Hepatocyte (in vitro differentiated cells): ENCODE data around the gene UBE2S. TPM values are rescaled to one million over a fixed set of nuclear protein-coding genes. Genes with fewer than 3 reads are reported as not detected.

Experiments used
- DNase-seq: peaks from one replicate; pipeline ENCODE4 v3.0.0-alpha.2; 2016; ENCODE audit warnings: low spot score
- H2AFZ ChIP-seq: fragments of 200-600 bp; sonication (generic); 2 replicates; pipeline ENCODE4 v1.6.0; 2016; ENCODE audit warnings: antibody characterized with exemption, mild to moderate bottlenecking
- H3K27ac ChIP-seq: fragments of 200-600 bp; sonication (generic); 2 replicates; pipeline ENCODE4 v1.5.1; 2016; ENCODE audit warnings: mild to moderate bottlenecking
- H3K27me3 ChIP-seq: fragments of 200-600 bp; sonication (generic); 2 replicates; pipeline ENCODE4 v1.6.1; 2016
- H3K36me3 ChIP-seq: fragments of 200-600 bp; sonication (generic); replicated peaks from 2 replicates; pipeline ENCODE4 v1.5.1; 2016; ENCODE audit warnings: low read depth; ENCODE audit not compliant: insufficient read depth
- H3K4me1 ChIP-seq: fragments of 200-600 bp; sonication (generic); 2 replicates; pipeline ENCODE4 v1.5.1; 2016; ENCODE audit warnings: mild to moderate bottlenecking, moderate library complexity; ENCODE audit not compliant: insufficient read depth
- H3K4me2 ChIP-seq: fragments of 200-600 bp; sonication (generic); 2 replicates; pipeline ENCODE4 v1.6.0; 2016
- H3K4me3 ChIP-seq: fragments of 200-600 bp; sonication (generic); 2 replicates; pipeline ENCODE4 v1.5.1; 2016; ENCODE audit warnings: mild to moderate bottlenecking
- H3K79me2 ChIP-seq: fragments of 200-600 bp; sonication (generic); 2 replicates; pipeline ENCODE4 v1.6.0; 2017; ENCODE audit warnings: mild to moderate bottlenecking
- H3K9me2 ChIP-seq: fragments of 200-600 bp; sonication (generic); replicated peaks from 2 replicates; pipeline ENCODE4 v1.6.0; 2017; ENCODE audit warnings: mild to moderate bottlenecking; ENCODE audit not compliant: insufficient read depth
- H3K9me3 ChIP-seq: fragments of 200-600 bp; sonication (generic); 2 replicates; pipeline ENCODE4 v1.5.1; 2016; ENCODE audit warnings: low read depth, mild to moderate bottlenecking
- H4K20me1 ChIP-seq: fragments of 200-600 bp; sonication (generic); 2 replicates; pipeline ENCODE4 v1.6.0; 2016; ENCODE audit warnings: mild to moderate bottlenecking; ENCODE audit not compliant: insufficient read depth, poor library complexity, severe bottlenecking
- EZH2 ChIP-seq: fragments of 200-600 bp; sonication (generic); IDR thresholded peaks from 2 replicates; pipeline ENCODE4 v1.6.1; 2016; ENCODE audit warnings: antibody characterized with exemption, mild to moderate bottlenecking, borderline replicate concordance
- EZH2phosphoT487 ChIP-seq: fragments of 200-600 bp; sonication (generic); IDR thresholded peaks from one replicate; pipeline ENCODE4 v1.6.1; 2018; ENCODE audit warnings: antibody characterized with exemption, mild to moderate bottlenecking, low read depth, moderate library complexity; ENCODE audit not compliant: unreplicated experiment, severe bottlenecking
- WGBS: methylation state at CpG from one replicate; pipeline ENCODE4 v1.1.6; 2016; ENCODE audit warnings: low lambda C conversion rate; ENCODE audit errors: missing lambda C conversion rate; 5-methylcytosine and 5-hydroxymethylcytosine counted together
- polyA plus RNA-seq: library from polyadenylated mRNA; unstranded; fragments of >200 nt; fragmentation: Nextera tagmentation; extraction: Ambion mirVana; gene quantifications from 2 replicates; pipeline ENCODE4 v1.2.1, GENCODE V29; 2016
- total RNA-seq: library from RNA; depleted of rRNA; stranded (reverse); fragments of >200 nt; gene quantifications from 2 replicates; pipeline ENCODE4 v1.2.3, GENCODE V29; 2014
- TF ChIP-seq, protein P1 (sequence below): fragments of 200-600 bp; sonication (generic); IDR thresholded peaks from 2 replicates; pipeline ENCODE4 v1.5.1; 2016; ENCODE audit warnings: antibody characterized with exemption, mild to moderate bottlenecking; ENCODE audit not compliant: poor library complexity

UBE2S gene
- total and polyA plus RNA-seq, 2 experiments from 2014 or later = 20.4 to 105 TPM

DNA sequence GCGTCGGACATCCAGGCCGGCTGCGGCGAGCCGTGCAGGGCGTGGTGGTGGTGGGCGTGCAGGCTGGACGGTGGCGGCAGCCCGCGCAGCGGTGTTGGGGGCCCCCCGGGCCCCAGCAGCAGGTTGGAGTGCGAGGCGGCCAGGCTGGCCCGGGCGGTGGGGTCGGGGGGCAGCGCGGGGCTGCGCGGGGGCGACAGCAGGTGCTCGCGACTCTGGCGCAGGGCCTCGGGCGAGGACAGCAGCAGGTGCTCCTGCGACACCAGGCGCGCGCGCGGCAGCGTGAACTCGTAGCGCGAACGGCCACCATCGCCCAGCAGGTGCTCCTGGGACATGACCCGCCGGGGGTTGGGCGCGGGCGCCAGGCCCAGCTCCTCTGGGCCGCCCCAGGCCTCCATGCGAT is 25.7 kb upstream of the UBE2S start:
- H3K4me3 ChIP-seq = no peak overlapping the region
- H4K20me1 ChIP-seq = no peaks in the 10 kb centered on the region
- no peak overlapping the region for H3K27ac ChIP-seq
- H3K4me1 ChIP-seq = no peaks in the 10 kb centered on the region
- no peaks in the 10 kb centered on the region for H3K36me3 ChIP-seq
- no peaks in the 10 kb centered on the region for H3K27me3 ChIP-seq
- no peak for TF ChIP-seq EZH2phosphoT487
- H3K79me2 ChIP-seq = no peaks in the 10 kb centered on the region
- H2AFZ ChIP-seq = no peak overlapping the region
- no peak overlapping the region for H3K4me2 ChIP-seq
- no peaks in the 10 kb centered on the region for H3K9me2 ChIP-seq
- no peaks in the 10 kb centered on the region for H3K9me3 ChIP-seq
- no peak for DNase-seq
- WGBS = 94% methylated on average over 21 of the region's 48 CpGs

DNA sequence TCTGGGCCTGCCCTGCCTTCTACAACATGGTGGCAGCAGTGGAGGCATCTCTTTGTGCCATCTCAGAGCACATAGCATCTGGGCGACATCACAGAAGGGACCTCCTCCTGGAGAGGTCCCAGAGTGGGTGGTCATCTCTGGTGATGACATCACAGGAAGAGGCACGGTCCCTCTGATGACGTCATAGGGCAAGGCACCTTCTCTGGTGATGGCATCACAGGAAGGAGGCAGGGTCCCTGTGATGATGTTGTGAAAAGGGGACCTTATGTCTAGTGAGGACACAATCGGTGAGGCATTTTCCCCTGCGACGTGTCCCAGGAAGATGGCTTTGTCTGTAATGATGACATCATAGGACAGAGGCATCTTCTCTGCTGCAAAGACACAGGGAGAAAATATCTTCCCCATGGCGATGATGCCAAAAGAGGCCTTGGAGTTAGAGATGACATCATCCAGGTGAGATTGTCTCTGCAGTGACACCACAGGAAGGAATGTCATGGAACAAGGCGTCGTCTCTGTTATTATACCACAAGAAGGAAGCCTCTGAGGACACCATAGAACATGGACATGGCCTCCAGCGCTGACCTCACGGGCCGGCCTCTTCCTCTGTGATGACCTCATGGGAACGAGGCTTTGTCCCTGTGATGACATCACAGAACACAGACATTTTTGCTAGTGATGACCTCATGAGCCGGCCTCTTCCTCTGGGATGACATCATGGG is 24.8 kb upstream of the UBE2S start:
- DNase-seq = no peak
- Histone ChIP-seq H3K27me3 (no peaks in the 10 kb centered on the region), H3K9me2 (no peaks in the 10 kb centered on the region), H4K20me1 (no peaks in the 10 kb centered on the region), H2AFZ (no peak overlapping the region), H3K9me3 (no peaks in the 10 kb centered on the region), H3K4me1 (no peaks in the 10 kb centered on the region), H3K36me3 (no peaks in the 10 kb centered on the region), H3K79me2 (no peaks in the 10 kb centered on the region), H3K27ac (no peak overlapping the region), H3K4me2 (no peak overlapping the region), H3K4me3 (no peak overlapping the region)
- 92% methylated on average over 14 of the region's 14 CpGs for WGBS
- TF ChIP-seq EZH2 (no peak), EZH2phosphoT487 (no peak)
- TF ChIP-seq, protein P1, sequence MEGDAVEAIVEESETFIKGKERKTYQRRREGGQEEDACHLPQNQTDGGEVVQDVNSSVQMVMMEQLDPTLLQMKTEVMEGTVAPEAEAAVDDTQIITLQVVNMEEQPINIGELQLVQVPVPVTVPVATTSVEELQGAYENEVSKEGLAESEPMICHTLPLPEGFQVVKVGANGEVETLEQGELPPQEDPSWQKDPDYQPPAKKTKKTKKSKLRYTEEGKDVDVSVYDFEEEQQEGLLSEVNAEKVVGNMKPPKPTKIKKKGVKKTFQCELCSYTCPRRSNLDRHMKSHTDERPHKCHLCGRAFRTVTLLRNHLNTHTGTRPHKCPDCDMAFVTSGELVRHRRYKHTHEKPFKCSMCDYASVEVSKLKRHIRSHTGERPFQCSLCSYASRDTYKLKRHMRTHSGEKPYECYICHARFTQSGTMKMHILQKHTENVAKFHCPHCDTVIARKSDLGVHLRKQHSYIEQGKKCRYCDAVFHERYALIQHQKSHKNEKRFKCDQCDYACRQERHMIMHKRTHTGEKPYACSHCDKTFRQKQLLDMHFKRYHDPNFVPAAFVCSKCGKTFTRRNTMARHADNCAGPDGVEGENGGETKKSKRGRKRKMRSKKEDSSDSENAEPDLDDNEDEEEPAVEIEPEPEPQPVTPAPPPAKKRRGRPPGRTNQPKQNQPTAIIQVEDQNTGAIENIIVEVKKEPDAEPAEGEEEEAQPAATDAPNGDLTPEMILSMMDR = no peak

DNA sequence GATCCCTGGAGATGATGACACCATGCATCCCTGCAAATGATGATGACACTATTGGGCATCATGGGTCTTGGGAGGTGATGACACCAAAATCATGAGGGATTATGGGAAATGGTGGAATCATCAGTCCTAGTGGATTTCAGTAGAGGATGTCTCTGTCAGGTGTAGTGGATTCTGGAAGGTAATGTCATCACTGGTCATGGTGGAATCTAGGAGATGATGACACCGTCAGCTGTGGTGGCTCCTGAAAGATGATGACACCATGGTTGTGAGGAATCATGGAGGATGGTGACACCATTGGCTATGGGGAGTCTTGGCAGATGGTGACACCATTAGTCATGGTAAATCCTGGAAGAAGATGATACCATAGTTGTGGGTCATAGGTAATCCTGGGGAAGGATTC is 23.6 kb upstream of the UBE2S start:
- no peak for DNase-seq
- no peak overlapping the region for H3K4me2 ChIP-seq
- H3K36me3 ChIP-seq = no peaks in the 10 kb centered on the region
- H4K20me1 ChIP-seq = no peaks in the 10 kb centered on the region
- WGBS = 87% methylated on average over 1 of the region's 1 CpG
- H3K27ac ChIP-seq = no peak overlapping the region
- H3K9me3 ChIP-seq = no peaks in the 10 kb centered on the region
- no peaks in the 10 kb centered on the region for H3K27me3 ChIP-seq
- no peak overlapping the region for H2AFZ ChIP-seq
- H3K79me2 ChIP-seq = no peaks in the 10 kb centered on the region
- H3K4me1 ChIP-seq = no peaks in the 10 kb centered on the region
- H3K4me3 ChIP-seq = no peak overlapping the region
- TF ChIP-seq EZH2 = no peak
- no peak for TF ChIP-seq EZH2phosphoT487
- TF ChIP-seq, protein P1 = no peak
- no peaks in the 10 kb centered on the region for H3K9me2 ChIP-seq

DNA sequence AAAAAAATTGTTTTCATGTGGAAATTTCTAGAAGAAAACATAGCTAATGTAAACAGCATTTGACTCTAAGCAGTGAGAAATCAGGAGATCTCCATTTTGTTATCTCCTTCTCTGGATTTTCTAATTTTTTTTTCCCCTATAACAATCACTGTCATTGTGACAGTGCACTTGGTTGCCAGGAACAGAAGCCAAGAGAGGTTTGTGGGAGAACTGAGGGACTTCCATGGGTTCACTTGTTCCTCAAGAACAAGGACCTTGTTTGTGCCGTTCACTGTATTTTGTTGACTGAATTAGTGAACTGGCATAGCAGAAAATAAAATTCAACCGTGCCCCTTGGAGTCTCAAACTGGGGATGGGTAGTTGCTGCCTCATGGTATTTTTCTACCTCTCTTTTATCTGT is 18.5 kb upstream of the UBE2S start:
- H3K27me3 ChIP-seq = no peaks in the 10 kb centered on the region
- H3K9me3 ChIP-seq = no peaks in the 10 kb centered on the region
- no peaks in the 10 kb centered on the region for H4K20me1 ChIP-seq
- no peaks in the 10 kb centered on the region for H3K4me1 ChIP-seq
- no peak overlapping the region for H3K4me3 ChIP-seq
- TF ChIP-seq, protein P1 = no peak
- TF ChIP-seq EZH2phosphoT487 (no peak), EZH2 (no peak)
- no peaks in the 10 kb centered on the region for H3K36me3 ChIP-seq
- WGBS = 80% methylated on average over 2 of the region's 2 CpGs
- H3K4me2 ChIP-seq = no peak overlapping the region
- DNase-seq = no peak
- no peak overlapping the region for H2AFZ ChIP-seq
- no peaks in the 10 kb centered on the region for H3K9me2 ChIP-seq
- no peak overlapping the region for H3K27ac ChIP-seq
- H3K79me2 ChIP-seq = no peaks in the 10 kb centered on the region
